AG08396 (cell line): ENCODE measurements around the gene LRRC8D.
A peak's percentile ranks its signal among the peaks of the same experiment; 100 is the strongest.

ENCODE experiments used
- DNase-seq: peaks from one replicate; pipeline ENCODE4 v3.0.0; 2012; ENCODE audit warnings: low spot score, mixed read lengths

LRRC8D gene

GRCh38 chr1:89896105-89896942, 75.5 kb downstream of the LRRC8D start:
- no peak for DNase-seq

GRCh38 chr1:89897347-89898133, 76.7 kb downstream of the LRRC8D start:
- DNase-seq = no peak

- no peak for DNase-seq
These were observed 77.3 kb downstream of the LRRC8D start for GRCh38 chr1:89898150-89898549.

- no peak for DNase-seq
These were observed 78.1 kb downstream of the LRRC8D start for GRCh38 chr1:89898695-89899470.

- DNase-seq = no peak
These were observed 79.5 kb downstream of the LRRC8D start for GRCh38 chr1:89900323-89900722.

GRCh38 chr1:89900791-89901708, 80.2 kb downstream of the LRRC8D start:
- no peak for DNase-seq

GRCh38 chr1:89901957-89902669, 81.3 kb downstream of the LRRC8D start:
- DNase-seq = no peak

GRCh38 chr1:89903550-89903949, 82.7 kb downstream of the LRRC8D start:
- DNase-seq = no peak

GRCh38 chr1:89904219-89904980, 83.6 kb downstream of the LRRC8D start:
- DNase-seq = no peak

- no peak for DNase-seq
These were observed 84.7 kb downstream of the LRRC8D start for GRCh38 chr1:89905395-89906058.

GRCh38 chr1:89906088-89906487, 85.3 kb downstream of the LRRC8D start:
- DNase-seq = no peak

GRCh38 chr1:89907727-89908212, 86.9 kb downstream of the LRRC8D start:
- peak; percentile 26 for DNase-seq

- DNase-seq = no peak
These were observed 87.4 kb downstream of the LRRC8D start for GRCh38 chr1:89908273-89908671.

GRCh38 chr1:89908672-89909436, 88.0 kb downstream of the LRRC8D start:
- peak; percentile 15 for DNase-seq

GRCh38 chr1:89910268-89910667, 89.4 kb downstream of the LRRC8D start:
- no peak for DNase-seq

- peak; percentile 77 for DNase-seq
These were observed 89.9 kb downstream of the LRRC8D start for GRCh38 chr1:89910780-89911179.

- DNase-seq = peak; percentile 6
These were observed 90.6 kb downstream of the LRRC8D start for GRCh38 chr1:89911191-89911991.

GRCh38 chr1:89912073-89912472, 91.2 kb downstream of the LRRC8D start:
- DNase-seq = peak; percentile 11
